Endothelial cell of umbilical vein (primary cell): ENCODE data around the gene GM2A. TPM values are rescaled to one million over a fixed set of nuclear protein-coding genes. Genes with fewer than 3 reads are reported as not detected.

ENCODE experiments used
- BruUV-seq: library from RNA; stranded (reverse); fragments of 400-500 nt; replicated peaks from 2 replicates; lab custom pipeline; 2021; lab: Mats Ljungman, UMichigan
- CTCF ChIA-PET: fragments of 300-600, 350-600 bp; sonication (Branson Sonifier 250); formaldehyde crosslinking; loops from one replicate; lab custom pipeline; 2021; ENCODE audit warnings: antibody characterized with exemption, inconsistent platforms; lab: Charles Lee
- POLR2A ChIA-PET: fragments of 300-600, 350-600 bp; sonication (Branson Sonifier 250); formaldehyde crosslinking; loops from one replicate; lab custom pipeline; 2021; ENCODE audit warnings: antibody characterized with exemption, inconsistent platforms; lab: Charles Lee
- DNase-seq: peaks from one replicate; pipeline ENCODE4 v3.0.0-alpha.2; 2011; ENCODE audit warnings: low read depth, low spot score
- FAIRE-seq: peaks from 2 replicates; lab custom pipeline; 2011; peaks lifted over from hg19 to GRCh38; lab: Jason Lieb, UNC
- H2AFZ ChIP-seq: 2 replicates; pipeline ENCODE4 v1.6.0; 2012; ENCODE audit warnings: low read depth, low read length, control low read depth, inconsistent platforms
- H3K27ac ChIP-seq: 2 replicates; pipeline ENCODE4 v1.5.1; 2011; ENCODE audit warnings: low read depth, mild to moderate bottlenecking, control low read depth, low read length, moderate library complexity; ENCODE audit not compliant: insufficient read depth
- H3K27me3 ChIP-seq, 2 experiments: 2 replicates each; pipeline versions ENCODE4 v1.6.0 to v1.6.1; 2011; ENCODE audit warnings: low read length in 2 of 2, mixed read lengths in 1 of 2; ENCODE audit not compliant: control insufficient read depth in 2 of 2, insufficient read depth in 2 of 2
- H3K36me3 ChIP-seq, 2 experiments: 2 replicates in 1 of 2; 3 replicates in 1 of 2; pipeline ENCODE4 v1.5.1; 2011; ENCODE audit warnings: low read length in 2 of 2, mild to moderate bottlenecking in 1 of 2, moderate library complexity in 1 of 2; ENCODE audit not compliant: control insufficient read depth in 2 of 2, insufficient read depth in 2 of 2; ENCODE audit errors: extremely low read depth in 1 of 2
- H3K4me1 ChIP-seq: 3 replicates; pipeline ENCODE4 v1.5.1; 2011; ENCODE audit warnings: mild to moderate bottlenecking, low read length; ENCODE audit not compliant: control insufficient read depth, insufficient read depth; ENCODE audit errors: extremely low read depth
- H3K4me2 ChIP-seq: 2 replicates; pipeline ENCODE4 v1.6.1; 2011; ENCODE audit warnings: low read length, control low read depth, mixed read lengths; ENCODE audit not compliant: insufficient read depth
- H3K4me3 ChIP-seq, 3 experiments: fragments of 200-600 bp in 1 of 3; sonication (generic), shearing (Covaris generic) in 1 of 3; replicated peaks in 1 of 3; 2 replicates each; pipeline ENCODE4 v1.5.1; 2011 to 2016; ENCODE audit warnings: control low read depth in 3 of 3, low read length in 3 of 3, mild to moderate bottlenecking in 2 of 3, inconsistent platforms in 1 of 3, low read depth in 1 of 3, moderate library complexity in 1 of 3; ENCODE audit not compliant: insufficient read depth in 1 of 3
- H3K79me2 ChIP-seq: 2 replicates; pipeline ENCODE4 v1.6.0; 2012; ENCODE audit warnings: low read length, inconsistent platforms; ENCODE audit not compliant: control insufficient read depth, insufficient read depth
- H3K9ac ChIP-seq: replicated peaks from 2 replicates; pipeline ENCODE3; 2011; ENCODE audit warnings: low read length, control low read depth; ENCODE audit not compliant: insufficient read depth; ENCODE audit errors: extremely low read depth
- H3K9me1 ChIP-seq: replicated peaks from 3 replicates; pipeline ENCODE4 v1.6.0; 2011; ENCODE audit warnings: mild to moderate bottlenecking, low read length; ENCODE audit not compliant: control insufficient read depth, insufficient read depth; ENCODE audit errors: extremely low read depth
- H3K9me3 ChIP-seq: replicated peaks from 2 replicates; pipeline ENCODE4 v1.5.1; 2012; ENCODE audit warnings: low read length, inconsistent platforms; ENCODE audit not compliant: control insufficient read depth, insufficient read depth
- H4K20me1 ChIP-seq: replicated peaks from 2 replicates; pipeline ENCODE3; 2011; ENCODE audit warnings: mild to moderate bottlenecking, low read length; ENCODE audit not compliant: control insufficient read depth, insufficient read depth; ENCODE audit errors: extremely low read depth
- EZH2 ChIP-seq: IDR thresholded peaks from 2 replicates; pipeline ENCODE4 v1.6.1; 2012; ENCODE audit warnings: borderline replicate concordance, low read depth, mild to moderate bottlenecking, moderate library complexity, low read length, inconsistent platforms; ENCODE audit not compliant: severe bottlenecking
- FOS ChIP-seq: IDR thresholded peaks from 2 replicates; pipeline ENCODE4 v1.6.1; 2011; ENCODE audit warnings: mild to moderate bottlenecking, low read length, moderate library complexity, borderline replicate concordance; ENCODE audit not compliant: insufficient read depth
- GATA2 ChIP-seq: IDR thresholded peaks from 2 replicates; pipeline ENCODE4 v1.7.0; 2011; ENCODE audit warnings: low read depth, mild to moderate bottlenecking, moderate library complexity, mixed read lengths, low read length; ENCODE audit not compliant: insufficient read length, insufficient read depth
- JUN ChIP-seq: IDR thresholded peaks from 2 replicates; pipeline ENCODE4 v1.6.1; 2011; ENCODE audit warnings: borderline replicate concordance, low read depth; ENCODE audit not compliant: insufficient read length, insufficient read depth
- MYC ChIP-seq: IDR thresholded peaks from one replicate; pipeline ENCODE4 v1.6.1; 2011; ENCODE audit warnings: mild to moderate bottlenecking, low read depth, low read length
- POLR2A ChIP-seq: IDR thresholded peaks from 2 replicates; pipeline ENCODE4 v1.6.1; 2012; ENCODE audit warnings: low read depth, mild to moderate bottlenecking, control low read depth, low read length
- POLR2AphosphoS5 ChIP-seq: IDR thresholded peaks from 2 replicates; pipeline ENCODE4 v1.6.1; 2012; ENCODE audit warnings: low read depth, mild to moderate bottlenecking, control low read depth, low read length, moderate library complexity; ENCODE audit not compliant: insufficient read depth
- dilution Hi-C: fragments of 300-500 bp; cut with MboI; formaldehyde crosslinking; loops from one replicate; pipeline ENCODE4 v1.15.0; 2019; ENCODE audit warnings: low sequenced_read_pairs; ENCODE audit not compliant: extremely low pct_ligation_motif_present
- intact Hi-C: fragments of 100-400 bp; cut with micrococcal nuclease; formaldehyde crosslinking; loops from one replicate; pipeline ENCODE4 v1.10.0; 2022
- polyA plus RNA-seq, 4 experiments: library from polyadenylated mRNA; depleted of rRNA in 3 of 4; stranded (reverse) in 3 of 4; unstranded in 1 of 4; fragments of >200 nt; gene quantifications; 2 replicates each; pipeline versions ENCODE4 v1.2.1 to v1.2.3, GENCODE V29; 2011 to 2012; ENCODE audit warnings: missing spikeins in 1 of 4
- total RNA-seq: library from RNA; stranded (reverse); gene quantifications from 2 replicates; pipeline ENCODE4 v1.2.3, GENCODE V29; 2021
- TF ChIP-seq, protein P1 (sequence below): IDR thresholded peaks from 2 replicates; pipeline ENCODE4 v1.6.1; 2011; ENCODE audit not compliant: insufficient read depth, insufficient read length
- TF ChIP-seq, protein P2 (sequence below), 2 donors: IDR thresholded peaks; 1 replicate in 1 of 2; 2 replicates in 1 of 2; pipeline ENCODE4 v1.5.1; 2011; ENCODE audit warnings: low read length in 2 of 2, mild to moderate bottlenecking in 2 of 2, moderate library complexity in 2 of 2, control low read depth in 1 of 2, inconsistent platforms in 1 of 2, low read depth in 1 of 2; ENCODE audit not compliant: insufficient read depth in 1 of 2; ENCODE audit errors: extremely low read depth in 1 of 2

GM2A gene
- total and polyA plus RNA-seq, 2 donors (not counting 3 experiments of a cell fraction or from before 2014, with no cell fraction given): 14.0 to 21.2 TPM

DNA sequence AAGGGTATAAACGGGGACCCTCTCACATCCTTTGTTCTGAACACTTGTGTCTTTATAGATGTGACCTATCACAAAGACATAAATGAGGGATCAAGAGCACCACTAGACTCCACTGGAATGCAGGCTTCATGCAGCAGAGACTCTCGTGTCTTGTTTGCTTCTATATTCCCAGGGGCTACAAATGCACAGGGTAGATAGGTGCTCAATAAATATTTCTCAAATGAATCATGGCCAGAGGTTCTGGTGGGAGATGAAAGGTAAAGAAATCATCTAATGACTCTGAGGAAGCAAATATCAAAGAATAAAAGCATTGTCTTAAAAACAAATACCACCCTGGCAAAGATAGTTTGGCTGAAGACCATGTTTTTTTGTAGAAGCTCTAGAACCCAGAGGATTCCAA lies 44.0 kb downstream of the GM2A start:
- TF ChIP-seq GATA2 (no peak), FOS (no peak), EZH2 (no peak), JUN (no peak), MYC (no peak), POLR2A (no peak), POLR2AphosphoS5 (no peak)
- TF ChIP-seq, protein P1, sequence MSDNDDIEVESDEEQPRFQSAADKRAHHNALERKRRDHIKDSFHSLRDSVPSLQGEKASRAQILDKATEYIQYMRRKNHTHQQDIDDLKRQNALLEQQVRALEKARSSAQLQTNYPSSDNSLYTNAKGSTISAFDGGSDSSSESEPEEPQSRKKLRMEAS: no peak
- TF ChIP-seq, protein P2, sequence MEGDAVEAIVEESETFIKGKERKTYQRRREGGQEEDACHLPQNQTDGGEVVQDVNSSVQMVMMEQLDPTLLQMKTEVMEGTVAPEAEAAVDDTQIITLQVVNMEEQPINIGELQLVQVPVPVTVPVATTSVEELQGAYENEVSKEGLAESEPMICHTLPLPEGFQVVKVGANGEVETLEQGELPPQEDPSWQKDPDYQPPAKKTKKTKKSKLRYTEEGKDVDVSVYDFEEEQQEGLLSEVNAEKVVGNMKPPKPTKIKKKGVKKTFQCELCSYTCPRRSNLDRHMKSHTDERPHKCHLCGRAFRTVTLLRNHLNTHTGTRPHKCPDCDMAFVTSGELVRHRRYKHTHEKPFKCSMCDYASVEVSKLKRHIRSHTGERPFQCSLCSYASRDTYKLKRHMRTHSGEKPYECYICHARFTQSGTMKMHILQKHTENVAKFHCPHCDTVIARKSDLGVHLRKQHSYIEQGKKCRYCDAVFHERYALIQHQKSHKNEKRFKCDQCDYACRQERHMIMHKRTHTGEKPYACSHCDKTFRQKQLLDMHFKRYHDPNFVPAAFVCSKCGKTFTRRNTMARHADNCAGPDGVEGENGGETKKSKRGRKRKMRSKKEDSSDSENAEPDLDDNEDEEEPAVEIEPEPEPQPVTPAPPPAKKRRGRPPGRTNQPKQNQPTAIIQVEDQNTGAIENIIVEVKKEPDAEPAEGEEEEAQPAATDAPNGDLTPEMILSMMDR (IDR thresholded peaks at IDR 0.05; ENCODE audit: extremely low read depth in 1 of 2, insufficient read depth in 1 of 2, low read depth in 1 of 2, low read length in 2 of 2): no peak
- intact Hi-C loops: no loop called here
- Histone ChIP-seq H3K4me2 (no peak overlapping the region), H3K27ac (no peak overlapping the region), H4K20me1 (no peaks in the 10 kb centered on the region), H3K36me3 (no peaks in the 10 kb centered on the region), H3K79me2 (no peaks in the 10 kb centered on the region), H3K27me3 (peaks cover 0 to 2% of the 10 kb centered on the region in 2 experiments), H3K9me3 (no peaks in the 10 kb centered on the region), H3K4me3 (no peak overlapping the region), H3K9me1 (no peaks in the 10 kb centered on the region), H3K4me1 (no peaks in the 10 kb centered on the region), H2AFZ (no peak overlapping the region), H3K9ac (no peak overlapping the region)
- DNase-seq (no peak), FAIRE-seq (no peak)
- no TSS peak for BruUV-seq
- dilution Hi-C loops: no loop called here
- ChIA-PET CTCF (no interaction called here), POLR2A (no interaction called here)
